Epidermal melanocyte (primary cell): ENCODE measurements around the gene MCM10.

Experiments
- DNase-seq: peaks from one replicate; pipeline ENCODE4 v3.0.0; 2011; ENCODE audit warnings: low spot score; ENCODE audit not compliant: insufficient read length

The MCM10 gene

GRCh38 chr10:13256627-13257026 is 95.3 kb downstream of the MCM10 start:
- DNase-seq, result no peak

- no peak for DNase-seq
Measured at GRCh38 chr10:13257621-13258140, 96.3 kb downstream of the MCM10 start.
